NT2/D1 (cell line): ENCODE data around the gene ACO2.

ENCODE experiments used
- SUZ12 ChIP-seq: IDR thresholded peaks from 2 replicates; pipeline ENCODE4 v1.6.1; 2011; ENCODE audit not compliant: insufficient read length, insufficient read depth; ENCODE audit errors: extremely low read depth
- YY1 ChIP-seq: IDR thresholded peaks from 2 replicates; pipeline ENCODE4 v1.6.1; 2011; ENCODE audit not compliant: insufficient read length, insufficient read depth
- ZNF274 ChIP-seq: IDR thresholded peaks from 2 replicates; pipeline ENCODE4 v1.6.1; 2011; ENCODE audit warnings: mild to moderate bottlenecking, low read depth, low read length

DNA sequence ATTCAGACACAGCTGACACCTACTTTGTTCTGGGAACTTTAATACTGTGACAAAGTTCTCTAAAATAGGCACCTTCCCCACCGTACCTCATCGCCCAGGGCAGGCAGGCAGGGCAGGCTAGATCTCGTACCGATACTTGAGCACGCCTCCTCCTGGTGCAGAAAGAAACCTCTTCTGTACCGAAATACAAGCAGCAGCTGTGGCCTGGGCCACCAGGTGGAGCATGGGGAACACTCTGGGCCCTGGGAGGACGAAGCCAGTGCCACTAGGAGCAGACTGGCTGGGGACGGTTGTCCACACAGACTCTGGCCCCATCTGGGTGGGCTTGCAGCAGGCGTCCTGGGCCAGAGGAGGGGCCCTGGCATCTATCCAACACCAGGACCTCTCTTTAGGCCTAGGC lies 108.0 kb downstream of the ACO2 start:
- no peak for TF ChIP-seq YY1
- no peak for TF ChIP-seq ZNF274
- TF ChIP-seq SUZ12 = no peak
